Muscle of leg (tissue), 11 donors: ENCODE data around the gene DNAJC1. TPM values are rescaled to one million over a fixed set of nuclear protein-coding genes. Genes with fewer than 3 reads are reported as not detected.

Source experiments
- DNase-seq: peaks from one replicate; pipeline ENCODE4 v3.0.0; 2013
- H3K27ac ChIP-seq: one replicate; pipeline ENCODE4 v1.5.1; 2013; ENCODE audit warnings: mild to moderate bottlenecking, low read length, control low read depth
- H3K27me3 ChIP-seq: one replicate; pipeline ENCODE4 v1.6.1; 2013; ENCODE audit warnings: low read length; ENCODE audit not compliant: control insufficient read depth, insufficient read depth
- H3K36me3 ChIP-seq: one replicate; pipeline ENCODE4 v1.6.1; 2013; ENCODE audit warnings: low read length; ENCODE audit not compliant: control insufficient read depth, insufficient read depth
- H3K4me1 ChIP-seq: one replicate; pipeline ENCODE4 v1.6.1; 2013; ENCODE audit warnings: low read length; ENCODE audit not compliant: control insufficient read depth, insufficient read depth
- H3K4me3 ChIP-seq: one replicate; pipeline ENCODE4 v1.5.1; 2013; ENCODE audit warnings: low read length, control low read depth
- H3K9me3 ChIP-seq: replicated peaks from 2 replicates; pipeline ENCODE4 v1.6.1; 2013; ENCODE audit warnings: low read depth, low read length; ENCODE audit not compliant: control insufficient read depth
- WGBS: methylation state at CpG from one replicate; pipeline ENCODE4 v1.1.5; 2013; ENCODE audit warnings: missing lambda C conversion rate; ENCODE audit not compliant: insufficient coverage; 5-methylcytosine and 5-hydroxymethylcytosine counted together
- polyA plus RNA-seq, 8 donors: library from polyadenylated mRNA; unstranded; fragments of 120-200 nt; gene quantifications; one replicate each; pipeline versions ENCODE4 v1.2.1 to v1.2.3, GENCODE V29; 2013; ENCODE audit warnings: inconsistent platforms in 1 of 8, low replicate concordance in 1 of 8; ENCODE audit not compliant: insufficient read length in 8 of 8, insufficient read depth in 1 of 8
- total RNA-seq: library from RNA; stranded (reverse); fragments of 120-200 nt; gene quantifications from one replicate; pipeline ENCODE4 v1.2.4, GENCODE V29; 2013

DNAJC1 gene
- total and polyA plus RNA-seq, 9 donors = 11.5 to 19.6 (median 12.8) TPM

DNA sequence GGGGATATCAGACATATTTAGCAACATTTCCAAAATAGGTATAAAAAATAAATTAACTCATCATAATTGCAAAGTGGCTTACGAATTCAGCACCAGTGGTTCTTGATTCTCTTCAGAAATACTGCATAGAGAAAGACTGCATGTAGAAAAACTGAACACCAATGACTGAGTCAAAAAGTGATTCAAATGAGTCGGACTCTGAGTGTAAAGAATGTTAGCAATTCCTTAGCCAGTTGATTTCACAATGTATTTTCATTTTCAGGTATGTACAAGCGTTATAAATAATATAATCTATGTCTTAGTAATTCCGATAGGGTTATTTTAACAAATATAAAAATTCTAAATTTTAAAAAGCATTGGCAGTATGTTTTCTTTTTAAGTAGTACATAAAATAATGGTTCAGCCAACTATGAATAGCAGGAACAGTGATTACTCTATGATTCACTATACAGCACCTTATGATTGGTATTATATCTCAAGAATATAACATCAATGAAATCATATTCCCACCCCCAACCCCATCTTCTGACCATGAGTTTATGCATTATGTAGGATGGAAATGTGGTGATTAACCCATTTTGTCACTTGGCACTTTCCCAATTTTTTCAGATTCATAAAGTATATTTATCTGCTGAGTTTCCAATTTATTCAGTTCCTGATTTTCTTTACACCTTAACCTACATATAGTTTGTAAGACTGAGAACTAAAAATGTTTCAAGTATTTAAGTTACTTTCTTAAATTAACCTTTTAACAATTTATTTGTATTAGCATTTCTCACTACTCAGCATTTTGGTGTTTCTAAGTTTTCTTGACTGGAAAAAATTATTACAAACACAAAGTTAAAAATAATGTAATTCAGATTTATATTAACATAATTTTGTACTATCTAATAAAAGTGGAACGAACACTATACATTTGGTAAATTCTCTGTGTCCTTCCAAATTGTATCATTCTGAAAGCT is 33.9 kb downstream of the DNAJC1 start:
- WGBS = no CpG with 5 or more reads among the region's 5 CpGs
- no peak overlapping the region for H3K4me3 ChIP-seq
- no peaks in the 10 kb centered on the region for H3K36me3 ChIP-seq
- no peaks in the 10 kb centered on the region for H3K4me1 ChIP-seq
- no peak for DNase-seq
- no peaks in the 10 kb centered on the region for H3K9me3 ChIP-seq
- H3K27me3 ChIP-seq = no peaks in the 10 kb centered on the region
- no peak overlapping the region for H3K27ac ChIP-seq

DNA sequence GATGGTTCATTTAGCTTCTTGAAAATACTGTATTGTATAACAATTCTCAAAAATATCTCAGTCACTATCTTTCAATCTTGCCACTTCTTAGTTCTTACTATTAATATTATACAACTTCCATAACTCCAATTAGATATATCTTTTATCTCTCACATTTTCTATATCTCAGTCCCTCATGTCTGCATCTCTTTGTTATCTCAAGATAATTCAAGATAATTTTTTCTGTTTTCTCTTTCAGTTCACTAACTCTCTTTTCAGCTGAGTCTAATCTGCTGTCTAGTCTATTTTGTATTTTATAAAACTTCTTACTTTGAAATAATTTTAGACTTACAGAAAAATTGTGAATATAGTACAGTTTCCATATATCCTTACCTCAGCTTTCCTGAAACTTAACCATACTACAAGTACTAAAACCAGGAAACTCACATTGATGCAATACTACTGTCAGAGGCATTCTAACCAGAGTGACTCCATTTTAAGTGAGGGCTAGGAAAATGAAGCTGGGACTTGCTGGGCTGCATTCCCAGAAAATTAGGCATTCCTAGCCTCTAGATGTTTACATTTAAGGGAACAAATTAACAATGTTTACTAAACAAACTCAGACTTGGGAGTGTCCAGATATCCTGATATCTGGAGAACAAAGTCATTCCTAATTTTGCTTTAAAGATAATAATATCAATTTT is 38.4 kb downstream of the DNAJC1 start:
- peaks cover 2% of the 10 kb centered on the region for H3K9me3 ChIP-seq
- H3K36me3 ChIP-seq = no peaks in the 10 kb centered on the region
- no peak for DNase-seq
- no peak overlapping the region for H3K4me3 ChIP-seq
- no peak overlapping the region for H3K27ac ChIP-seq
- no peaks in the 10 kb centered on the region for H3K4me1 ChIP-seq
- no peaks in the 10 kb centered on the region for H3K27me3 ChIP-seq

DNA sequence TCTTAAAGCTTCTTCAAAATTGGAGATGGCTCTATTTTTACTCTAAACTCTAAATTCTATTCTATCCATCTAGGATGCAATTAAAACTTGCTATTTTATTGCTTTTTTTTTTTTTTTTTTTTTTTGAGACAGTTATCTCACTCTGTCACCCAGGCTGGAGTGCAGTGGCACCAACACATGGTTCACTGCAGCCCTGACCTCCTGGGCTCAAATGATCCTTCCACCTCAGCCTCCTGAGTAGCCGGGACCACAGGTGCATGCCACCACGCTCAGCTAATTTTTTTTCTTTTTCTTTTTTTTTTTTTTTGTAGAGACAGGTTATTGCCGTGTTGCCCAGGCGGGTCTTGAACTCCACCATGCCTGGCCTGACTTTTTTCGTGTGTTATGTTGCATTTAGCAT is 41.2 kb downstream of the DNAJC1 start:
- Histone ChIP-seq H3K4me1 (no peaks in the 10 kb centered on the region), H3K36me3 (no peaks in the 10 kb centered on the region), H3K27me3 (no peaks in the 10 kb centered on the region), H3K27ac (no peak overlapping the region), H3K4me3 (no peak overlapping the region), H3K9me3 (peaks cover 2% of the 10 kb centered on the region)
- DNase-seq = no peak
- no CpG with 5 or more reads among the region's 5 CpGs for WGBS

DNA sequence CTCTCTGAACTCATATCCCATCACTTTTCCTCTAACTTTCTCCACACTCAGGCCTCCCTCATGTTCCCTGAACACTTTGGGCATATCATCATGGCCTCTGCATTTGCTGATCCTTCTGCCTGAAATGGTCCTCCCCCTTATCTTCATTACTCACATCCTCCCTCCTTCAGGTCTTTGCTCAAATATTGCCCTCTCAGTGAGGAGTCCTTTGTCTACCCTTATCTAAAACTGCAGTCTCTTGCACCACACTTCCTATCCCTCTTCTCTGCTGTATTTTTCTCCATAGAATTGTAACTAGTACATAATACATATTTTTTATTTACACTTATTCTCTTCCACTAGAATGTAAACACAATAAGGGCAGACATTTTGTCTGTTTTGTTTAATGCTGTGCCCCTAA is 41.7 kb downstream of the DNAJC1 start:
- Histone ChIP-seq H3K27me3 (no peaks in the 10 kb centered on the region), H3K36me3 (no peaks in the 10 kb centered on the region), H3K9me3 (peaks cover 2% of the 10 kb centered on the region), H3K4me1 (no peaks in the 10 kb centered on the region), H3K27ac (no peak overlapping the region), H3K4me3 (no peak overlapping the region)
- DNase-seq = no peak

DNA sequence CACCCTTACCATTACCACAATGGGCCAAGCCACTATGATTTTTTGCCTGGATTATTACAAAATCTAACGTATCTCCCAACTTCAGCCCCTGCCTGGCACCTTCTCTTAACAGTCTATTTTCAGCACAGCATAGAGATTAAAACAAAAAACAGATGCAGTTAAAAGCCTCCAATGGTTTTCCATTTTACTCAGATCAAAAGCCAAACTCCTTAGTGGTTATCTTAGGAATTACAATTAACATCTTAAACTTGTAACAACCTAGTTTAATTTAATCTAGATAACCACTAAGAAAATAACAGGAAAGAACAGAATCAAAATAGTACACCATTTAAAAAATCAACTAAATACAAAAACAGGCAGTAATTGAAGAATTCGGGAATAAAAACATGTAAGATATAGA is 43.5 kb downstream of the DNAJC1 start:
- DNase-seq = no peak
- peaks cover 2% of the 10 kb centered on the region for H3K9me3 ChIP-seq
- H3K27ac ChIP-seq = no peak overlapping the region
- H3K4me3 ChIP-seq = no peak overlapping the region
- no peaks in the 10 kb centered on the region for H3K27me3 ChIP-seq
- no peaks in the 10 kb centered on the region for H3K4me1 ChIP-seq
- 75% methylated on average over 1 of the region's 2 CpGs for WGBS
- H3K36me3 ChIP-seq = no peaks in the 10 kb centered on the region

DNA sequence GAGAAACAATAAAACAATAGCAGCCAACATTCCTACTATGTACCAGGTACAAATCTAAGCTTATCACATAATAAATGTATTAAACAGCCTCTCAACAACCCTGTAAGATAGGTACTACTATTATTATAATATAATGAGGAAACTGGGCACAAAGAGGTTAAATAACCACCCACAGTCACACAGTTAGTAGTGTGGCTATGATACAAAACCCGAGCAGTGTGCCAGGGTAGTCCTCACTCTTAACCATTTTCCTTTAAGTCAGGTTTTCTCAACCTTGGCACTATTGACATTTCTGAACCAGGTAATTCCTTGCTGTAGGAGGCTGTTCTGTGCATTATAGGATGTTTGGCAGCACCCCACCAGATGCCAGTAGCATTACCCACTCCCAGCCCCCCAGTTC is 48.8 kb downstream of the DNAJC1 start:
- H3K27ac ChIP-seq = no peak overlapping the region

DNA sequence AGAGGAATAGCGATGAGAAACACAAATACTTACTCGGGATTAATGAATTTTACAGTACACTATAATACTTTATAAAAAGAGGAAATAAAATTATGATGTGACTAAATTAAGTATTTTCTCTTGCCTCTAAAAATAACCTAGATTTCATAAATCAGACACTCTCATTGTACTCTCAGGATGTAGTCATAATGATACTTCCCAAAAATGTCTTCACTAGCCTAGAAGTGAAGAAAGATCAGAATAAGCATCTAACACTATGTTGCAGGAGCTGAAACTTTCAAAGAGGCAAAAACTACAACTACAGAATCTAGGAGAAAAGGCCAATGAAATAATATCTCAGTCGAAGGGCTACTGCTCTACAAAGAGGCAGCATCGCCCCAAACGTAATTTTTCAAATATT is 49.4 kb downstream of the DNAJC1 start:
- no peaks in the 10 kb centered on the region for H3K36me3 ChIP-seq

More for the DNA sequence above, 48.8 kb downstream of the DNAJC1 start:
- H3K4me3 ChIP-seq = no peak overlapping the region
- no peaks in the 10 kb centered on the region for H3K27me3 ChIP-seq
- no CpG with 5 or more reads among the region's 1 CpG for WGBS
- H3K36me3 ChIP-seq = no peaks in the 10 kb centered on the region
- no peaks in the 10 kb centered on the region for H3K9me3 ChIP-seq
- DNase-seq = no peak
- H3K4me1 ChIP-seq = no peaks in the 10 kb centered on the region

DNA sequence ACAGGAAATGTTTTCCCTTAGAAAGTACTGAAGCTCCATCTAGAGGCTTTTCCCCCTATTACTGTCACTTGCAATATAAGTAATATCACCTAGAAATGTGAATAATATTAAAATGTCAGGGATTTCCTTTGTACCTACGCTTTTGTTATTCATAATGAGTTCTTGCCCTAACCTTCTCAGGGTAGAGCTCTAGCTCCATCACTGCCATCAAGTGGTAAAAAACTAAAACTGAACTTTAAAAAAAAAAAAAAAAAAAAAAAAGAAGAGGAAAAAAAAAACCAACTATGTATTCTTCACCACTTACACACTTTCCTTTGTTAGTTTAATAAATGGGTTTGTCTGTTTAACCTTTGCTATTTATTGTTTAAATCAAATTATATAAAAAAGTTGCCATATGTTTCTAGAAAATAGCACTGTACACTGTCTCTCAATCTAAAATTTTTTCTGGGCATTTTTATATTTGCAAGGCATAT is 49.9 kb downstream of the DNAJC1 start:
- Histone ChIP-seq H3K4me1 (no peaks in the 10 kb centered on the region), H3K9me3 (no peaks in the 10 kb centered on the region), H3K36me3 (no peaks in the 10 kb centered on the region), H3K27me3 (no peaks in the 10 kb centered on the region), H3K4me3 (no peak overlapping the region), H3K27ac (no peak overlapping the region)
- DNase-seq = peak; percentile 58
- WGBS = no CpG with 5 or more reads among the region's 1 CpG

More for the DNA sequence above, 49.4 kb downstream of the DNAJC1 start:
- H3K27ac ChIP-seq = no peak overlapping the region
- no peaks in the 10 kb centered on the region for H3K9me3 ChIP-seq
- H3K27me3 ChIP-seq = no peaks in the 10 kb centered on the region
- WGBS = no CpG with 5 or more reads among the region's 5 CpGs
- DNase-seq = peak; percentile 9
- no peak overlapping the region for H3K4me3 ChIP-seq
- no peaks in the 10 kb centered on the region for H3K4me1 ChIP-seq

DNA sequence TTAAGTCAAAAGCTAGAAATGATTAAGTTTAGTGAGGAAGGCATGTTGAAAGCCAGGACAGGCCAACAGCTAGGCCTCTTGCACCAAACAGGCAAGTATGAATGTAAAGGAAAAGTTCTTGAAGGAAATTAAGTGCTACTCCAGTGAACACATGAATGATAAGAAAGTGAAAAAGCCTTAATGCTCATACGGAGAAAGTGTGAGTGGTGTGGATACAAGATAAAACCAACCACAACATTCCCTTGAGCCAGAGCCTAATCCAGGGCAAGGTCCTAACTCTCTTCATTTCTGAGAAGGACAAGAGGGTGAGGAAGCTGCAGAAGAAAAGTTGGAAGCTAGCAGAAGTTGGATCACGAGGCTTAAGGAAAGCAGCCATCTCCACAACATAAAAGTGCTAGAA is 53.0 kb downstream of the DNAJC1 start:
- Histone ChIP-seq H3K36me3 (no peaks in the 10 kb centered on the region), H3K9me3 (no peaks in the 10 kb centered on the region)
- WGBS = no CpG with 5 or more reads among the region's 2 CpGs

DNA sequence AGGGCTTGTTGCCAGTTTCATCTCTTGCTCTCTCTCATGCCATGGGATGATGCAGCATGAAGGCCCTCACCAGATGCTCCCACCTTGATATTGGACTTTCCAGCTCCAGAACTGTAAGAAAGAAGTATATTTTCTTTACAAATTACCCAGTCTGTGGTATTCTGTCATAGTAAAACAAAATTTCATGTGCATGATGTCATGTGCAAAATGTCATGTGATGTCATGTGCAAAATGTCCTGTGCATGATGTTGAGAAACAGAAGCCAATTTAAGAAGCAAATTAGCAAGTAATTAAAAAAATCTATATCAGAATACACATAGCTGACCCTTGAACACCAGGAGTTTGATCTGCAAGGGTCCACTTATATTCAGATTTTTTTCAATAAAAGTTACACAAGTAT is 56.6 kb downstream of the DNAJC1 start:
- H3K9me3 ChIP-seq = no peaks in the 10 kb centered on the region
- no peak for DNase-seq
- no peaks in the 10 kb centered on the region for H3K4me1 ChIP-seq
- H3K36me3 ChIP-seq = no peaks in the 10 kb centered on the region
- H3K27ac ChIP-seq = no peak overlapping the region
- H3K27me3 ChIP-seq = no peaks in the 10 kb centered on the region
- H3K4me3 ChIP-seq = no peak overlapping the region

More for the DNA sequence above, 53.0 kb downstream of the DNAJC1 start:
- no peak overlapping the region for H3K27ac ChIP-seq
- H3K27me3 ChIP-seq = no peaks in the 10 kb centered on the region
- no peak overlapping the region for H3K4me3 ChIP-seq
- H3K4me1 ChIP-seq = no peaks in the 10 kb centered on the region
- DNase-seq = peak; percentile 11
